OCI-LY1 (cell line): ENCODE data around the gene NPLOC4.

Experiments used
- H2AFZ ChIP-seq: fragments of 200-600 bp; sonication (generic), shearing (Covaris generic); 2 replicates; pipeline ENCODE4 v1.6.0; 2014; ENCODE audit warnings: antibody characterized with exemption, mild to moderate bottlenecking, low read length
- H3F3A ChIP-seq: fragments of 200-600 bp; sonication (generic), shearing (Covaris generic); 2 replicates; pipeline ENCODE4 v1.6.0; 2014; ENCODE audit warnings: mild to moderate bottlenecking, antibody characterized with exemption, low read length, moderate library complexity; ENCODE audit not compliant: insufficient read depth
- H3K27ac ChIP-seq: fragments of 200-600 bp; sonication (generic); 2 replicates; pipeline ENCODE4 v1.5.1; 2014; ENCODE audit warnings: low read length, mixed run types, mild to moderate bottlenecking, low read depth; ENCODE audit not compliant: poor library complexity, severe bottlenecking
- H3K27me3 ChIP-seq: fragments of 200-600 bp; sonication (generic); 2 replicates; pipeline ENCODE4 v1.6.0; 2014; ENCODE audit warnings: antibody characterized with exemption, mild to moderate bottlenecking, low read length, moderate library complexity; ENCODE audit not compliant: insufficient read depth
- H3K36me3 ChIP-seq: fragments of 200-600 bp; sonication (generic); 2 replicates; pipeline ENCODE4 v1.6.1; 2014; ENCODE audit warnings: mild to moderate bottlenecking, antibody characterized with exemption, low read length, moderate library complexity, mixed read lengths; ENCODE audit not compliant: insufficient read depth
- H3K4me1 ChIP-seq: fragments of 200-600 bp; sonication (generic); 2 replicates; pipeline ENCODE4 v1.5.1; 2014; ENCODE audit warnings: mild to moderate bottlenecking, low read length, moderate library complexity; ENCODE audit not compliant: insufficient read depth, severe bottlenecking
- H3K4me2 ChIP-seq: fragments of 200-600 bp; sonication (generic), shearing (Covaris generic); 2 replicates; pipeline ENCODE4 v1.6.1; 2014; ENCODE audit warnings: low read length
- H3K4me3 ChIP-seq: fragments of 200-600 bp; sonication (generic); 2 replicates; pipeline ENCODE4 v1.5.1; 2014; ENCODE audit warnings: low read length, low read depth, mild to moderate bottlenecking, mixed read lengths; ENCODE audit not compliant: poor library complexity, severe bottlenecking
- H3K79me2 ChIP-seq: fragments of 200-600 bp; shearing (Covaris generic); 2 replicates; pipeline ENCODE4 v1.6.1; 2016; ENCODE audit warnings: mixed run types, low read length, mixed read lengths; ENCODE audit not compliant: insufficient read depth
- H3K9ac ChIP-seq: fragments of 200-600 bp; sonication (generic), shearing (Covaris generic); 2 replicates; pipeline ENCODE4 v1.6.1; 2014; ENCODE audit warnings: mild to moderate bottlenecking, low read length, mixed read lengths
- H3K9me2 ChIP-seq: fragments of 200-600 bp; sonication (generic), shearing (Covaris generic); 2 replicates; pipeline ENCODE4 v1.6.1; 2014; ENCODE audit warnings: low read depth, mild to moderate bottlenecking, low read length, mixed read lengths
- H3K9me3 ChIP-seq: fragments of 200-600 bp; shearing (Covaris generic); 2 replicates; pipeline ENCODE4 v1.6.1; 2014; ENCODE audit warnings: low read length, mixed read lengths
- H4K20me1 ChIP-seq: fragments of 200-600 bp; sonication (generic), shearing (Covaris generic); 2 replicates; pipeline ENCODE4 v1.6.0; 2016; ENCODE audit warnings: mild to moderate bottlenecking, low read length; ENCODE audit not compliant: insufficient read depth
- CTCF ChIP-seq: fragments of 200-600 bp; sonication (generic), shearing (Covaris generic); IDR thresholded peaks from 2 replicates; pipeline ENCODE4 v1.5.1; 2017; ENCODE audit warnings: mild to moderate bottlenecking, antibody characterized with exemption, low read length, moderate library complexity, mixed read lengths
- EZH2 ChIP-seq: fragments of 200-600 bp; sonication (generic), shearing (Covaris generic); IDR thresholded peaks from 2 replicates; pipeline ENCODE4 v1.8.0; 2017; ENCODE audit warnings: borderline replicate concordance, mixed run types, mild to moderate bottlenecking, antibody characterized with exemption, low read length, moderate library complexity, mixed read lengths

Gene NPLOC4

GRCh38 chr17:81616877-81617276 lies 20.0 kb downstream of the NPLOC4 start:
- Histone ChIP-seq H4K20me1 (no peaks in the 10 kb centered on the region), H3K9me2 (no peaks in the 10 kb centered on the region), H3K9ac (no peak overlapping the region), H2AFZ (no peak overlapping the region), H3K27ac (no peak overlapping the region), H3K36me3 (peaks cover 83% of the 10 kb centered on the region), H3K4me1 (no peaks in the 10 kb centered on the region), H3K4me3 (no peak overlapping the region), H3K9me3 (no peaks in the 10 kb centered on the region), H3K4me2 (no peak overlapping the region), H3K27me3 (no peaks in the 10 kb centered on the region), H3F3A (no peaks in the 10 kb centered on the region), H3K79me2 (peaks cover 14% of the 10 kb centered on the region; the same call in 1 of the 2 replicates)
- TF ChIP-seq EZH2 (no peak), CTCF (no peak)

GRCh38 chr17:81615401-81615930 lies 21.4 kb downstream of the NPLOC4 start:
- Histone ChIP-seq H3K27me3 (no peaks in the 10 kb centered on the region), H3K4me1 (no peaks in the 10 kb centered on the region), H3F3A (no peaks in the 10 kb centered on the region), H3K36me3 (peaks cover 76% of the 10 kb centered on the region), H3K4me2 (no peak overlapping the region), H3K27ac (no peak overlapping the region), H3K4me3 (no peak overlapping the region), H3K79me2 (peaks cover 14% of the 10 kb centered on the region; the same call in 1 of the 2 replicates), H4K20me1 (no peaks in the 10 kb centered on the region), H2AFZ (no peak overlapping the region), H3K9ac (no peak overlapping the region), H3K9me2 (no peaks in the 10 kb centered on the region), H3K9me3 (no peaks in the 10 kb centered on the region)
- TF ChIP-seq CTCF (no peak), EZH2 (no peak)

GRCh38 chr17:81612172-81612970 lies 24.5 kb downstream of the NPLOC4 start:
- TF ChIP-seq CTCF (no peak), EZH2 (no peak)
- Histone ChIP-seq H2AFZ (no peak overlapping the region), H4K20me1 (no peaks in the 10 kb centered on the region), H3F3A (no peaks in the 10 kb centered on the region), H3K9me2 (no peaks in the 10 kb centered on the region), H3K79me2 (peaks cover 14% of the 10 kb centered on the region; the same call in 1 of the 2 replicates), H3K9me3 (no peaks in the 10 kb centered on the region), H3K9ac (no peak overlapping the region), H3K4me1 (no peaks in the 10 kb centered on the region), H3K27me3 (no peaks in the 10 kb centered on the region), H3K36me3 (peaks cover 89% of the 10 kb centered on the region), H3K27ac (no peak overlapping the region), H3K4me3 (no peak overlapping the region), H3K4me2 (no peak overlapping the region)
